GM18873 (cell line): ENCODE measurements around the gene MYO16.

Experiments
- ATAC-seq: cut with Tn5 transposase; IDR thresholded peaks from one replicate; pipeline ENCODE4 v1.9.1; 2021; ENCODE audit warnings: mild to moderate bottlenecking, moderate library complexity, moderate number of reproducible peaks; ENCODE audit not compliant: unreplicated experiment, low FRiP score

The MYO16 gene

GRCh38 chr13:109096101-109096500 lies 466.7 kb downstream of the MYO16 start:
- no peak for ATAC-seq

- no peak for ATAC-seq
These were observed 471.4 kb downstream of the MYO16 start for GRCh38 chr13:109100705-109101304.

- ATAC-seq, result no peak
These were observed 472.2 kb downstream of the MYO16 start for GRCh38 chr13:109101550-109102144.

- no peak for ATAC-seq
These were observed 476.5 kb downstream of the MYO16 start for GRCh38 chr13:109105899-109106298.

- ATAC-seq, result no peak
These were observed 480.7 kb downstream of the MYO16 start for GRCh38 chr13:109110159-109110558.

- no peak for ATAC-seq
These were observed 481.7 kb downstream of the MYO16 start for GRCh38 chr13:109111141-109111540.

GRCh38 chr13:109113427-109113826 lies 484.0 kb downstream of the MYO16 start:
- peak; percentile 78 for ATAC-seq

- no peak for ATAC-seq
These were observed 484.8 kb downstream of the MYO16 start for GRCh38 chr13:109114162-109114561.

GRCh38 chr13:109114991-109115390 lies 485.6 kb downstream of the MYO16 start:
- ATAC-seq, result no peak

GRCh38 chr13:109118521-109118920 lies 489.1 kb downstream of the MYO16 start:
- ATAC-seq, result no peak

GRCh38 chr13:109119896-109120295 lies 490.5 kb downstream of the MYO16 start:
- no peak for ATAC-seq

GRCh38 chr13:109121826-109122225 lies 492.4 kb downstream of the MYO16 start:
- ATAC-seq, result no peak

GRCh38 chr13:109123971-109124370 lies 494.6 kb downstream of the MYO16 start:
- no peak for ATAC-seq

GRCh38 chr13:109126178-109126577 lies 496.8 kb downstream of the MYO16 start:
- no peak for ATAC-seq

GRCh38 chr13:109126891-109127641 lies 497.7 kb downstream of the MYO16 start:
- ATAC-seq, result no peak

- ATAC-seq, result no peak
These were observed 498.7 kb downstream of the MYO16 start for GRCh38 chr13:109128121-109128520.

GRCh38 chr13:109130093-109130835 lies 500.9 kb downstream of the MYO16 start:
- ATAC-seq, result no peak

GRCh38 chr13:109131698-109132257 lies 502.4 kb downstream of the MYO16 start:
- ATAC-seq, result peak; percentile 87

GRCh38 chr13:109135018-109135417 lies 505.6 kb downstream of the MYO16 start:
- ATAC-seq, result no peak

GRCh38 chr13:109136873-109137272 lies 507.5 kb downstream of the MYO16 start:
- ATAC-seq, result no peak

- ATAC-seq, result no peak
These were observed 509.9 kb downstream of the MYO16 start for GRCh38 chr13:109139346-109139745.
